Stimulated activated CD4-positive, alpha-beta T cell treated with anti-CD3 and anti-CD28 coated beads, TNF-alpha, amount 100 ng/mL, for 24 hours (primary cell): Measurements from ENCODE around the gene SUCLG2.

Experiments
- DNase-seq, 3 experiments: peaks; one replicate each; pipeline ENCODE4 v3.0.0-alpha.2; 2020; ENCODE audit warnings: low read depth in 3 of 3

The SUCLG2 gene

DNA sequence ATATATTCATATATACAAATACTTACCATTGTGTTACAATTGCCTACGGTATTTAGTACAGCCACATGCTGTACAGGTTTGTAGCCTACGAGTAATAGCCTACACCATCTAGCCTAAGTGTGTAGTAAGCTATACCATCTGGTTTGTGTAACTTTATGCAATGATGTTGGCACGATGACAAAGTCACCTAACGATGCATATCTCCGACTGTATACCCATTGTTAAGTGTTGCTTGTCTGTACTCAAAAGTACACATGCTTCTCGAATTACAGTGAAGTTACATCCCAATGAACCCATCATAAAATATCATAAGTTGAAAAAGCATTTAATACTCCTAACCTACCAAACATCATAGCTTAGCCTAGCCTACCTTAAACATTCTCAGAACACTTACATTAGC, 329.2 kb downstream of the SUCLG2 start:
- DNase-seq, result no peak
